K562 (cell line): ENCODE results near the gene SPHKAP. TPM values are rescaled to one million over a fixed set of nuclear protein-coding genes. Genes with fewer than 3 reads are reported as not detected.

Source experiments
- ATAC-seq: fragments of 200-7000 bp; cut with Tn5 transposase; 3 replicates; pipeline ENCODE4 v1.9.1; 2020; ENCODE audit warnings: moderate library complexity
- BruUV-seq: library from RNA; stranded (reverse); fragments of 400-500 nt; replicated peaks from 2 replicates; lab custom pipeline; 2021; lab: Mats Ljungman, UMichigan
- CTCF ChIA-PET: fragments of 300-600 bp; formaldehyde crosslinking; extraction: SDS; loops from one replicate; lab custom pipeline; 2021; ENCODE audit warnings: low intra/inter-chr PET ratio; lab: Yijun Ruan, JAX
- POLR2A ChIA-PET: fragments of 300-600, 350-650 bp; sonication (Branson Sonifier 250); formaldehyde crosslinking; extraction: SDS; loops from one replicate; lab custom pipeline; 2021; ENCODE audit warnings: antibody characterized with exemption, inconsistent platforms; lab: Yijun Ruan, JAX
- DNase-seq, 4 experiments: peaks; one replicate each; pipeline versions ENCODE4 v3.0.0 to v3.0.0-alpha.2; 2011 to 2018; ENCODE audit warnings: low spot score in 3 of 4, mixed read lengths in 3 of 4; ENCODE audit errors: extremely low read depth in 1 of 4
- FAIRE-seq: peaks from 2 replicates; lab custom pipeline; 2011; peaks lifted over from hg19 to GRCh38; lab: Jason Lieb, UNC
- H2AFZ ChIP-seq: 2 replicates; pipeline ENCODE4 v1.6.0; 2011; ENCODE audit warnings: low read depth, low read length, control low read depth, inconsistent platforms
- H3K27ac ChIP-seq: fragments of 200-600 bp; 3 replicates; pipeline ENCODE4 v1.8.0; 2011; ENCODE audit warnings: low read depth, mild to moderate bottlenecking, control low read depth, inconsistent platforms, low read length, moderate library complexity, mixed read lengths; ENCODE audit errors: extremely low read depth
- H3K27me3 ChIP-seq, 2 experiments: fragments of 300-600 bp in 1 of 2; 2 replicates in 1 of 2; 3 replicates in 1 of 2; pipeline versions ENCODE4 v1.6.0 to v1.8.0; 2011; ENCODE audit warnings: inconsistent platforms in 2 of 2, low read length in 2 of 2, mild to moderate bottlenecking in 1 of 2, mixed read lengths in 1 of 2, moderate library complexity in 1 of 2; ENCODE audit not compliant: control insufficient read depth in 2 of 2, insufficient read depth in 2 of 2
- H3K36me3 ChIP-seq: fragments of 300-600 bp; 3 replicates; pipeline ENCODE4 v1.8.0; 2011; ENCODE audit warnings: mild to moderate bottlenecking, low read length, inconsistent platforms; ENCODE audit not compliant: control insufficient read depth, insufficient read depth
- H3K4me1 ChIP-seq, 2 experiments: fragments of 200-600 bp in 1 of 2; replicated peaks in 1 of 2; 2 replicates in 1 of 2; 3 replicates in 1 of 2; pipeline versions ENCODE4 v1.5.1 to v1.8.0; 2011; ENCODE audit warnings: inconsistent platforms in 2 of 2, low read length in 2 of 2, mild to moderate bottlenecking in 1 of 2, mixed read lengths in 1 of 2, moderate library complexity in 1 of 2; ENCODE audit not compliant: control insufficient read depth in 2 of 2, insufficient read depth in 2 of 2
- H3K4me2 ChIP-seq: 2 replicates; pipeline ENCODE4 v1.6.1; 2011; ENCODE audit warnings: low read length, control low read depth, inconsistent platforms, mixed read lengths; ENCODE audit not compliant: insufficient read depth
- H3K4me3 ChIP-seq: fragments of 200-600 bp; sonication (generic), shearing (Covaris generic); 2 replicates; pipeline ENCODE4 v1.5.1; 2016; ENCODE audit warnings: control low read depth, inconsistent platforms
- H3K79me2 ChIP-seq: fragments of 200-600 bp; 3 replicates; pipeline ENCODE4 v1.8.0; 2011; ENCODE audit warnings: low read length, inconsistent platforms; ENCODE audit not compliant: control insufficient read depth, insufficient read depth
- H3K9ac ChIP-seq, 2 experiments: 2 replicates each; pipeline versions ENCODE4 v1.6.0 to v1.6.1; 2011; ENCODE audit warnings: low read depth in 2 of 2, low read length in 2 of 2, control low read depth in 1 of 2, inconsistent platforms in 1 of 2, mild to moderate bottlenecking in 1 of 2, mixed read lengths in 1 of 2; ENCODE audit not compliant: insufficient read depth in 1 of 2
- H3K9me1 ChIP-seq: one replicate; pipeline ENCODE4 v1.6.0; 2011; ENCODE audit warnings: inconsistent platforms, mild to moderate bottlenecking, low read length, moderate library complexity; ENCODE audit not compliant: control insufficient read depth, insufficient read depth
- H3K9me3 ChIP-seq: replicated peaks from 2 replicates; pipeline ENCODE4 v1.5.1; 2011; ENCODE audit warnings: low read depth, low read length, inconsistent platforms; ENCODE audit not compliant: control insufficient read depth, insufficient read depth
- H4K20me1 ChIP-seq: replicated peaks from 2 replicates; pipeline ENCODE4 v1.6.1; 2011; ENCODE audit warnings: low read length, inconsistent platforms, mixed read lengths; ENCODE audit not compliant: control insufficient read depth, insufficient read depth
- ARID3B ChIP-seq: fragments of 250-450 bp; sonication (Bioruptor Pico); IDR thresholded peaks from 2 replicates; pipeline ENCODE4 v1.4.0; 2020; ENCODE audit warnings: borderline replicate concordance
- TCF3 ChIP-seq: sonication (generic); formaldehyde crosslinking; IDR thresholded peaks from 2 replicates; pipeline ENCODE4 v1.4.0; 2020; ENCODE audit warnings: mild to moderate bottlenecking, missing genetic modification reagents
- ZNF407 ChIP-seq: fragments of 450-650 bp; IDR thresholded peaks from 2 replicates; pipeline ENCODE4 v1.6.1; 2016; ENCODE audit warnings: low read depth
- WGBS: fragments of 100-300 bp; shearing (Covaris generic); methylation state at CpG from one replicate; pipeline ENCODE4 v1.1.6; 2016; ENCODE audit warnings: low coverage, mixed read lengths; ENCODE audit not compliant: insufficient coverage; ENCODE audit errors: missing lambda C conversion rate; 5-methylcytosine and 5-hydroxymethylcytosine counted together
- in situ Hi-C: fragments of 300-500 bp; cut with MboI; formaldehyde crosslinking; loops from 4 replicates; pipeline ENCODE4 v1.15.0; 2018; ENCODE audit warnings: inconsistent platforms, mixed read lengths
- intact Hi-C: fragments of 100-400 bp; cut with micrococcal nuclease; formaldehyde crosslinking; loops from 2 replicates; pipeline ENCODE4 v1.14.2; 2022
- polyA plus RNA-seq, 8 experiments: library from polyadenylated mRNA; depleted of rRNA in 4 of 8; stranded (reverse) in 5 of 8; unstranded in 3 of 8; fragments of >200 nt; fragmentation: Nextera tagmentation in 2 of 8; fragmentation: Illumina TruSeq in 1 of 8; extraction: Ambion mirVana in 2 of 8; extraction: Trizol in 1 of 8; gene quantifications; 2 replicates each; pipeline versions ENCODE4 v1.2.1 to v1.2.3, GENCODE V29; 2011 to 2014; ENCODE audit warnings: inconsistent platforms in 1 of 8, missing spikeins in 1 of 8
- total RNA-seq, 7 experiments: library from RNA; depleted of rRNA in 6 of 7; stranded (reverse); fragments of >200 nt in 6 of 7; fragmentation: Illumina TruSeq in 2 of 7; extraction: Trizol in 2 of 7; gene quantifications; 2 replicates each; pipeline versions ENCODE4 v1.2.1 to v1.2.3, GENCODE V29; 2011 to 2021; ENCODE audit warnings: low replicate concordance in 1 of 7

SPHKAP gene
- total and polyA plus RNA-seq, 9 of the 15 experiments (the other 6 are each of a cell fraction or from before 2014, with no cell fraction given), result not detected

- POLR2A ChIA-PET, result no interaction called here
- no peak overlapping the region for H2AFZ ChIP-seq
- H4K20me1 ChIP-seq, result no peaks in the 10 kb centered on the region
- DNase-seq (no peak), FAIRE-seq (no peak), ATAC-seq (no peak)
- intact Hi-C loops, result no loop called here
- H3K9ac ChIP-seq, result no peak overlapping the region
- H3K9me1 ChIP-seq, result no peaks in the 10 kb centered on the region
- WGBS, result 0% methylated on average over 3 of the region's 3 CpGs
- H3K4me2 ChIP-seq, result no peak overlapping the region
- H3K36me3 ChIP-seq, result no peaks in the 10 kb centered on the region
- H3K27me3 ChIP-seq, result no peaks in the 10 kb centered on the region
- BruUV-seq, result no TSS peak
- H3K4me1 ChIP-seq, result no peaks in the 10 kb centered on the region
- in situ Hi-C loops, result no loop called here
- CTCF ChIA-PET, result no interaction called here
- no peak overlapping the region for H3K4me3 ChIP-seq
- H3K79me2 ChIP-seq, result no peaks in the 10 kb centered on the region
- no peaks in the 10 kb centered on the region for H3K9me3 ChIP-seq
- no peak overlapping the region for H3K27ac ChIP-seq
- TF ChIP-seq TCF3 (CRISPR knock-in tag), result no peak
- no peak for TF ChIP-seq ARID3B (CRISPR knock-in tag)
- no peak for TF ChIP-seq ZNF407
Measured at GRCh38 chr2:228079194-228079593, 102.3 kb downstream of the SPHKAP start.
